ENCODE data around the gene MRPS34.
"Not testable (repeated sequence)": the region's sequence is repeated elsewhere in the genome, so short reads cannot be mapped to it uniquely, and the experiment has no call there.

MRPS34 gene

GRCh38 chr16:1746693-1747195 is 26.2 kb downstream of the MRPS34 start:
- DNase-seq = no peak

- DNase-seq = no peak
Observed at GRCh38 chr16:1745900-1746692, 26.8 kb downstream of the MRPS34 start.

DNA sequence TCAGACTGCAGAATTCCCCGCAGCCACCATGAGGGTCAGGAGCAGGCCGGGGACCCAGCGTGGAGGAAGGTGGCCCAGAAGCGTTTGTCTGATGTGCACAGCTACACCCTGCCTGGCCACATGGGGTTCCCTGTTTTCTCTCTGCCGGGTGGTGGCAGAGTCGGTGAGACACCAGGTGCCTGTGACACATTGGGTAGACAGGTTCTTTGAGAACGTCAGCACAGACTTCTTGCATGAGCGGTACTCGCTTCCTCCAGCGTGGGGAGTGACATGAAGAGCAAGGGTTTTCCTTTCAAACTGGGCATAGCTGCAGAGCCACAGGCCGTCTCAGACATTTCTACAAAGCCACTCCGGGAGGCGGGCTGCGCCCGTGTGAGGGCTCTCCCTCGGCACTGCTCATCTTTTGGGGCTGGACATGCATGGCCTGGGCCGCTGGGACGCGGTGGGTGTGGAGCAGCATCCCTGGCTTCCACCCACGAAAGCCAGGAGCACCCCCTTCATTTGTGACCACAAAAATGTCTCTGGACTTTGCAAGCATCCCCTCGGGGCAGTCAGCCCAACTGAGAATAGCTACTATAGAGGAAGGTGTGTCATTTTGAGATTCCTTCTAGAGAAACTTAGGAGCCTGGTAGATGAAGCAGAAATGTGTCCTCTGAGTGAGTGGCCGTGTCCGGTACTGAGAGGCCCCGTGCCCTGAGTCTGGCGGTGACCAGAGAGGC is 27.6 kb downstream of the MRPS34 start:
- DNase-seq = no peak

- DNase-seq = no peak
Observed at GRCh38 chr16:1744338-1744840, 28.5 kb downstream of the MRPS34 start.

- no peak for DNase-seq
Observed at GRCh38 chr16:1743376-1744337, 29.3 kb downstream of the MRPS34 start.

DNA sequence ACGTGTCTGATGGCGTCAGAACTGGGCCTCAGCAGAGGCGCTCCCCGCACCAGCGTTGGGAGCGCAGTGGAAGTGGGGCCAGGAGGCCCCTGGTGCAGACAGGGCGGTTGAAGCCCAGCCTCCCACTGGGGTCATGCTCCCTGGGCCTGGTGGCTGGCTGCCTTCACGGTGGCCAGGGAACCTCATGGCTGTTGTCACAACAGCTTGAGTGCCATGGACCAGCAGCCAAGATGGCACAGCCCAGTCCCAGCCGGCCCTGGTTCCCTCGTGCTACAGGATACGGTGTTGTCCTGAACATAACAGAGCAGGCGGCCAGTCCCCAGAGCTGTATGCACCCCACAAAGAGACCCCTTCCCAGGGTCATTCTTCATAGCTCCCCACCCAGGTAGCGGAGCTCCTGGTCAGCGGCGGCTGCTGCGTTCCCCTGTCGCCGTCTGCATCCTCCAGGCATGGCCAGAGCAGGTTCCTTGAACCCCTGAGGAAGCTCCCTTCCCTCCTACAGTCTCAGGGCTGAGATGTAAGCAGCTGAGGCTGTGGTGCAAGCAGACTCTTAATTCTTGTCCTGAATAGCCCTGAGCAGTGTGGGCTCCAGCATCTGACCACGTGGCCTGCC is 31.3 kb downstream of the MRPS34 start:
- DNase-seq = no peak

DNA sequence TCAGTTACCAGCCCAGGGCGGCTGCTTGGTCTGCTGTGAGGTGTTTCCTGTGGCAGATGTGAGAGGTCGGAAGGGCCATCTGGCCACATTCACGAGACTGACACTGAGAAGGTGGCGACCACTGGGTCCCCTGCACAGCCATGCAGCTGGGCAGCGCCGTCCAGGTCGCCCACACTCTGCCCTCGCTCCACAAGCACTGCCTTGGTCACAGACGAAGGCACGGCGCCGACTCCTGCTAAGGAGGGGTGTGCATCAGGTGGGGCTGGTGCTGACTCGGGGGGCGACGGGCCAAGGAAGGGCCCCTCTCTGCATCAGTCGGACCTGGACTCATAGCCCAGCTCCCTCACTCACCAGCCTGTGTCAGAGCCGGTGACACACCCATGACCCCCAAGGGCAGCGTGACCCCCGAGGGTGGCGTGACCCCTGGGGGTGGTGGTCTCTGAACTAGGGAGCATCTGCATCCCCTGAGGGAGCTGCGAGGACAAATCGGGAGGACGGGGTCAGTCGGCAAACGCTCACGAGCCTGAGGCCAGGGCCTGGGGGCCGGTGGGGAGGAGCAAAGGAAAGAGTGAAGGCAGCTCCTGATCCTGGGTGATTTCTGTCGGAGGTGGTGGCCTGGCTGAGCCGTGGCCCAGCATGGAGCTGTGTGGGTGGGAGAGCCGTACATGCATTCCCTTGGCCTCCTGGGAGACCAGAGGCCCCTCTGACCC is 32.0 kb downstream of the MRPS34 start:
- DNase-seq = no peak

DNA sequence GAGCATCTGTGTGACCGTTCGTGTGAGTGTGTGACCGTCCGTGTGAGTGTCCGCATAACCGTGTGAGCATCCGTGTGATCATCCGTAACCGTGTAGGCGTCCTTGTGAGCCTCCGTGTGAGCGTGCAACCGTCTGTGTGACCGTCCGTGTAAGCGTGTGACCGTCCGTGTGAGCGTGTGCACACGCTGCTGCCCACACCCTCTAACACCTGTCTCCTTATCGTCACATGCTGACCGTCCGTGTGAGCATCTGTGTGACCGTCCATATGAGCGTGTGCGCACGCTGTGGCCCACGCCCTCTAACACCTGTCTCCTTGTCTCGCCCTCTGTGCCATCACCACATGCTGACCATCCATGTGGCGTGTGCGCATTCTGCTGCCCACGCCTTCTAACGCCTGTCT is 32.7 kb downstream of the MRPS34 start:
- DNase-seq = no peak

- DNase-seq = no peak
Observed at GRCh38 chr16:1734816-1735215, 38.1 kb downstream of the MRPS34 start.

DNA sequence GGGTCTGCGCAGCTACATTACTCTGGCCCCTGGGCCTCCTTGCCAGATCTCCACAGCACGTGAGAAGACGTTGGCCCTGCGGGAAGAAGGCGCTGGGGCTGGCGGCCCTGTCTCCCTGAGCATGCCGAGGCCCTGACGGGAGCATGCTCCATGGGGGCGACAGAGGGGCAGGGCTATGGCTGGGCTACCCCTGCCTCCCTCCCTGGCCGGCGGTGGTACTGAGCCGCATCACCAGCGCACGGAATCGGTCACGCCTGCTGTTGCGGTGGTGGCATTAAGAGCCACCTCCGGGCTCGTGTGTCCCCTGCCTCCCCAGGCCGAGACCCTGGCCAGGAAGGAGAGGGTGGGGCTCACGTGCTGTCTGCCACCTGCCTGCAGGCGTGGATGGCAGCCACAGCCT is 38.8 kb downstream of the MRPS34 start:
- DNase-seq = no peak

- DNase-seq = not testable (repeated sequence)
Observed at GRCh38 chr16:1732551-1732987, 40.4 kb downstream of the MRPS34 start.

GRCh38 chr16:1732071-1732470 is 40.9 kb downstream of the MRPS34 start:
- no peak for DNase-seq

GRCh38 chr16:1731603-1732002 is 41.3 kb downstream of the MRPS34 start:
- DNase-seq = no peak

GRCh38 chr16:1731073-1731472 is 41.9 kb downstream of the MRPS34 start:
- no peak for DNase-seq

- DNase-seq = no peak
Observed at GRCh38 chr16:1729445-1729844, 43.5 kb downstream of the MRPS34 start.

DNA sequence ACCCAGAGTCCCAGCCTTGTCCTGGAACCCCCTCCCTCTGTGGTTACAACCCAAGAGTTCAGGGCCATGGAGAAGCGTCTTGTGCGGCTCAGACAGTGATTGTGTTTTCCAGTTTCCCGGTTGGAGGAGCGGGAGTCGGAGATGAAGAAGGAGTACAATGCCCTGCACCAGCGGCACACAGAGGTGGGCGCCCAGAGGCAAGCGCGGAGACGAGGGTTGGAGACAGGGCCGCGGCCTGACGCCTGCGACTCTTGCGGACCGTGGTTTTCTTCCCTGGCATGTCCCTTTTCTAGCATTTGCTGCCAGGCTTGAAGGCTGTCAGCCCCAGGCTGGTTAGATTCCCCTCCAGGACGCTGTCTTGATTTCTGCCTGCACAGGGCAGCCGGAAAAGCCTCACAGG is 43.9 kb downstream of the MRPS34 start:
- no peak for DNase-seq

- DNase-seq = no peak
Observed at GRCh38 chr16:1727651-1728624, 45.0 kb downstream of the MRPS34 start.

DNA sequence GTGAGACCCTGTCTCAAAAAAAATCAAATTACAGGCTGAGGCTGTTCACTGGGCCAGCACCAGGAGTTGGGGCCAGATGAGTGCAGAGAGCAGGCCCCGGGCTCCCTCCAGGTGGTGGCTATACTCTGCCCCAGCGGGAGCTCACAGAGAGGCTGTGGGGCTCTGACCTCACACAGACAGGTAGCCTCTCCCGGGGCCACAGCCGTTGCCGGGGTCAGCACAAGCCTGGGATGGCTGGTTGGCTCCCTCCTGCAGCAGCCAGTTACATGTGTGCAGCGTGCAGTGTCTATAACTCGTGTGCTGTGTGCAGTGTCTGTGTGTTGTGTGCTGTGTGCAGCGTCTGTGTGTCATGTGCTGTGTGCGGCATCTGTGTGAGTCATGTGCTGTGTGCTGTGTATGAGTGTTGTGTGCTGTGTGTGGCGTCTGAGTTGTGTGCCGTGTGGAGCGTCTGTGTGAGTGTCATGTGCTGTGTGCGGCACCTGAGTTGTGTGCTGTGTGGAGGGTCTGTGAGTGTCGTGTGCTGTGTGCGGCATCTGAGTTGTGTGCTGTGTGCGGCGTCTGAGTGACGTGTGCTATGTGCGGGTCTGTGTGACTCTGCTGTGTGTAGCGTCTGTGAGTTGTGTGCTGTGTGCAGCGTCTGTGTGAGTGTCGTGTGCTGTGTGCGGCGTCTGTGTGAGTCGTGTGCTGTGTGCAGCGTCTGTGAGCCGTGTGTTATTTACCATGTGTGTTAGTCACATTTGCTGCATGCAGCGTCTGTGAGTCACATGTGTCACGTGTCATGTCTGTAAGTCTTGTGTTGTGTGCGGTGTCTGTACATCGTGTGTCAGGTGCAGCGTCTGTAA is 46.1 kb downstream of the MRPS34 start:
- DNase-seq = no peak

GRCh38 chr16:1724491-1724890 is 48.4 kb downstream of the MRPS34 start:
- no peak for DNase-seq
